HFF-Myc (cell line): ENCODE results near the gene GNAI2.

Experiments
- DNase-seq: peaks from one replicate; pipeline ENCODE4 v3.0.0-alpha.2; 2011; ENCODE audit warnings: low read depth; ENCODE audit errors: extremely low read depth
- H3K4me3 ChIP-seq: replicated peaks from 2 replicates; pipeline ENCODE4 v1.5.1; 2011; ENCODE audit warnings: low read depth, mild to moderate bottlenecking, control low read depth, low read length
- CTCF ChIP-seq: IDR thresholded peaks from 2 replicates; pipeline ENCODE4 v1.5.1; 2012; ENCODE audit warnings: mild to moderate bottlenecking, low read depth, low read length, control low read depth; ENCODE audit errors: missing control alignments

The GNAI2 gene

GRCh38 chr3:50254577-50255250 is 18.7 kb downstream of the GNAI2 start:
- H3K4me3 ChIP-seq = no peak overlapping the region
- DNase-seq = no peak
- TF ChIP-seq CTCF = no peak

- no peak for TF ChIP-seq CTCF
- H3K4me3 ChIP-seq = no peak overlapping the region
- DNase-seq = no peak
Observed at GRCh38 chr3:50255251-50255615, 19.2 kb downstream of the GNAI2 start.

- DNase-seq = no peak
- H3K4me3 ChIP-seq = no peak overlapping the region
- peak; percentile 73 for TF ChIP-seq CTCF
Observed at GRCh38 chr3:50256978-50257890, 21.2 kb downstream of the GNAI2 start.

- DNase-seq = no peak
- no peak for TF ChIP-seq CTCF
- H3K4me3 ChIP-seq = no peak overlapping the region
Observed at GRCh38 chr3:50258029-50258680, 22.2 kb downstream of the GNAI2 start.

GRCh38 chr3:50258979-50259378 is 23.0 kb downstream of the GNAI2 start:
- H3K4me3 ChIP-seq = no peak overlapping the region
- DNase-seq = no peak
- TF ChIP-seq CTCF = no peak

GRCh38 chr3:50259432-50260026 is 23.5 kb downstream of the GNAI2 start:
- DNase-seq = no peak
- TF ChIP-seq CTCF = no peak
- H3K4me3 ChIP-seq = no peak overlapping the region
